Measurements from ENCODE around the gene EIF4G3.
"Not testable (repeated sequence)": the region's sequence is repeated elsewhere in the genome, so short reads cannot be mapped to it uniquely, and the experiment has no call there.

Gene EIF4G3

DNA sequence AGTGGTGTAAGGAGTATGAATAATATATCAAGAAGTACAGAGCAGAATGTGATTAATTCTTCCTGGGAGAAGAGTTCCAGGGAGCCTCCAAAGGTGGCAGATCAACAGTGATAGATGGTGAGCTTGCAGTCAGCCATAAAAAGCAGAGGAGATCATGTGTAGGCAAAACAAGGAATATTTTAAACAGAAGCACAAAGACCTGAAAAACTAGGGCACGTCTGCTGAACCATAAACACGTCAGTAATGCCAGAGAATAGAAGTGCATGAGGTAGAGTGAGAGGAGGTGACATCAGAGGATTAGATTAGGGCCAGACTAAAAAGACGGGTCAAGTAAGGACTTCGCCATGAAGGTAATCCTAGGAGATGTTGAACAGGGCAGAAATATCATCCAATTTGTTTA, 151.8 kb downstream of the EIF4G3 start:
- DNase-seq: no peak

DNA sequence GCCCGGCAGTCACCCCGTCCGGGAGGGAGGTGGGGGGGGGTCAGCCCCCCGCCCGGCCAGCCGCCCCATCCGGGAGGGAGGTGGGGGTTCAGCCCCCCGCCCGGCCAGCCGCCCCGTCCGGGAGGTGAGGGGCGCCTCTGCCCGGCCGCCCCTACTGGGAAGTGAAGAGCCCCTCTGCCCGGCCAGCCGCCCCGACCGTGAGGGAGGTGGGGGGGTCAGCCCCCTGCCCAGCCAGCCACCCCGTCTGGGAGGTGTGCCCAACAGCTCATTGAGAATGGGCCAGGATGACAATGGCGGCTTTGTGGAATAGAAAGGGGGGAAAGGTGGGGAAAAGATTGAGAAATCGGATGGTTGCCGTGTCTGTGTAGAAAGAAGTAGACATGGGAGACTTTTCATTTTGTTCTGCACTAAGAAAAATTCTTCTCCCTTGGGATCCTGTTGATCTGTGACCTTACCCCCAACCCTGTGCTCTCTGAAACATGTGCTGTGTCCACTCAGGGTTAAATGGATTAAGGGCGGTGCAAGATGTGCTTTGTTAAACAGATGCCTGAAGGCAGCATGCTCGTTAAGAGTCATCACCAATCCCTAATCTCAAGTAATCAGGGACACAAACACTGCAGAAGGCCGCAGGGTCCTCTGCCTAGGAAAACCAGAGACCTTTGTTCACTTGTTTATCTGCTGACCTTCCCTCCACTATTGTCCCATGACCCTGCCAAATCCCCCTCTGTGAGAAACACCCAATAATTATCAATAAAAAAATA, 152.4 kb downstream of the EIF4G3 start:
- not testable (repeated sequence) for DNase-seq

DNA sequence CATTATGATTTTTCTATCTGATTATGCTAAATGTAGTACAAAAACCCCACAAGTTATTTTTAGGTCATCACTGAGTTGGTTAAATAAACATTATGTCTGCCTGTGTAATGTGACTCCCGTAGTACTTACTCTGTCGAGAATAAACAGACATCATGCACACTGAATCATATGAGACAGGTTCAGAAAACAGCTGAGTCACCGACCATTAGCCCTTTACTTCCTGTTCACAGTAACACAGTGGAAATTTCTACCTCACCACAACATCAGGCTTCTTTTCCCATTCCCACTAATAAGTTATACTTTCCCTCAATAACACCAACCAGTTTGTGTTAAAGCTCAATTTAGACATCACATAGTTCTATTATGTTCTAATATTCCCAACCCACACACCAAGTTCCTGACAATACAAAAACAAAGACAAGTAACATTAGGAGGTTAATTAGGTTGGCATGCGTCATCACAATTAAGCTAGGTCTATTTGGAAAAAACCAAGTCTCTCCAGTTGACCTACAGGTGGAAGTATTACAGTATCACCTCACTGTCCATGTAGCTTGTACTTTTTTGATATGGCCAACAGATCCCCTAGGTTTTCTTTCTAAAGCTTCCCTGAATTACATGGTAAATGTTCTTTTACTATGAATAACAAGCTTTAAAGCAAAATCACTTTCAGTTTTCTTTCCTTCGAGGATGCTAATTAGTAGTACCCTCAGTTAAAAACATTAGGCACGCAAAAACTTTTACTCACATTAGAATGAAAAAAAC, 154.2 kb downstream of the EIF4G3 start:
- no peak for DNase-seq

DNA sequence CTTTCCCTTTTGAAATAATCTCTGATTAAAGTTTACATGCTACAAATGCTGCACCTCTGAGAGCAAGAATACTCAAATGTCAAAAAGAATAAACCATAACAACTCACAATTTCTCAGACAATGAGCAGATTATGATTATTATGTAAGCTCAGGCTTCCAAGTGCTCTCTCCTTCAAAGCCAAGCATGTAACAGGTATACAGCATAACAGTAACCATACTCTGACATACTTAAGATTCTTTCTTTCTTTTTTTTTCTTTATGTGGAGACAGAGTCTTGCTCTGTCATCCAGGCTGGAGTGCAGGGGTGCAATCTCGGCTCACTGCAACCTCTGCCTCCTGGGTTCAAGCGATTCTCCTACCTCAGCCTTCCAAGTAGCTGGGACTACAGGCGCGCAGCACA, 155.4 kb downstream of the EIF4G3 start:
- DNase-seq: no peak

DNA sequence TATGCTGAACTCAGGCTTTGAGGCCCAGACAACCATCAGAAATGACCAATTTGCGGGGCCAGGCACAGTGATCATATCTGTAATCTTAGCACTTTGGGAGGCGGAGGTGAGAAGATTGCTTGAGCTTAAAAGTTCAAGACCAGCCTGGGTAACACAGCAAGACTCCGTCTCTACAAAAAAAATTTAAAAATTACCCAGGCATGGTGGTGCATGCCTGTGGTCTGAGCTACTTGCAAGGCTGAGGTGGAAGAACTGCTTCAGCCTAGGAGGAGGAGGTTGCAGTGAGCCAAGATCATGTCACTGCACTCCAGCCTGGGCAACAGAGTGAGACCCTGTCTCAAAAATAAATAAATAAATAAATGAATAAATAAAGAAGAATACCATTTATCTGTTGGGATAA, 156.5 kb downstream of the EIF4G3 start:
- DNase-seq: no peak

DNA sequence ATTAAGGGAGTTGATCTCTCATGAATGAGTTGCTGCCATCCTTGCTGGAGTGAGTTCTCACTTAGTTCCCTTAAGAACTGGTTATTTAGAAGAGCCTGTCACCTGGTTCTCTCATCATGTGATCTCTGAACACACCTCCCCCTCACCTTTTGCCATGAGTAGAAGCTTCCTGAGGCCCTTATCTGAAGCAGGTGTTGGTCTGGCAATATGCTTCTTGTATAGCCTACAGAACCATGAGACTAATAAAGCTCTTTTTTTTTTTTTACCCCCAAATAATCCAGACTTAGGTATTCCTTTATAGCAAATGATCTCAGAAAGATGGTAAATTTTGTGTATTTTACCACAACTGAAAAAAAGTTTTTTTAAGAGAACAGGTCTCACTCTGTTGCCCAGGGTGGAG, 158.0 kb downstream of the EIF4G3 start:
- DNase-seq: no peak

DNA sequence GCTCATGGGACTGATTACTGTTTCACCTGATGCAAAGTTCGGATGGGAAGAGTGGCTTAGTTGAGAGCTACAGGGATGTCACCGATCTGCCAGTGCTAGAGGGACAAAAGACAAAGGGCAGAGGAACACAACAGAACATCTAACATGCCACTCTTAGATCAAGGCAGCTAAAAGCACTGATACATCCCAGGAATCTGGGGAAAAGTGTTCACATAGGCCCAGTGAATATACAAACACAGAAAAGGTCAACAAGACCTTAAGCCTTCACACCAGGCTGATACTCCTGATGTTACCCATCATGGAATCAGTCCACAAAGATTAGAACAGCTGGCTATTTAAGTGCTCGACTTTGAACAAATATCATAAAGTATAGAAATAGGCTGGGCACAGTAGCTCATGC, 163.2 kb downstream of the EIF4G3 start:
- no peak for DNase-seq

DNA sequence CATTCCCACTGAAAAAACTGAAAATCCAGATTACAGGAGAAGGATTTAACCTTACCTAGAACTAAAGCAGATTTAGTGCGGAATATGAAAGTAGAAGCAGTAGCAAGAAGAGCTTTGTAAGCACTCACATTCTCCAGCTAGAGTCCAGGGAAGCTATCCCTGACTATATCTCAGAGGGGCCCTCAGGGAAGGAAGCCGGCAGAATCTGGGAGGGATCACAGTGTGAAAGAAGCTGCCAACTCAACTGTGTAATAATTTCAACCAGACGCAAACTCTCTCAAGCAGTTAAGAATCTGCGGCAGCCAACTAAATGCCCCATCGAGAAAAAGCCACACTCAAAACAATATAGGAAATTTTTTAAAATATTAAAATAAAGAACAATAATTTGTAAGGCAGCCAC, 163.8 kb downstream of the EIF4G3 start:
- DNase-seq: no peak

DNA sequence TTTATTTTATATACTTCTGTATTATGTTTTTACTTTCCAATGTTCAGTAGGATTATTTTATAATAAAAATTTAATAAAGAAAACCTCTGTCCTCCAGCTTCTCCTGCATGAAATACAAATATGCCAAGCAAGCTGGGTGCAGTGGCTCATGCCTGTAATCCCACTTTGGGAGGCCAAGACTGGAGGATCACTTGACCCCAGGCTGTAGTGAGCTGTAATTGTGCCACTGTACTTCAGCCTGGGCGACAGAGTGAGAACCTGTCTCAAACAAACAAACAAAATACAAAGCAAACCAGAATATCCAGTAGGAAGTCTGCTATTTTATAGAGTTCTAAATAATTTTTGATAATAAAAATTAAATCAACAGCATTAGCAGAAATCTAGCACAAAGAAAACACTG, 168.8 kb downstream of the EIF4G3 start:
- no peak for DNase-seq

DNA sequence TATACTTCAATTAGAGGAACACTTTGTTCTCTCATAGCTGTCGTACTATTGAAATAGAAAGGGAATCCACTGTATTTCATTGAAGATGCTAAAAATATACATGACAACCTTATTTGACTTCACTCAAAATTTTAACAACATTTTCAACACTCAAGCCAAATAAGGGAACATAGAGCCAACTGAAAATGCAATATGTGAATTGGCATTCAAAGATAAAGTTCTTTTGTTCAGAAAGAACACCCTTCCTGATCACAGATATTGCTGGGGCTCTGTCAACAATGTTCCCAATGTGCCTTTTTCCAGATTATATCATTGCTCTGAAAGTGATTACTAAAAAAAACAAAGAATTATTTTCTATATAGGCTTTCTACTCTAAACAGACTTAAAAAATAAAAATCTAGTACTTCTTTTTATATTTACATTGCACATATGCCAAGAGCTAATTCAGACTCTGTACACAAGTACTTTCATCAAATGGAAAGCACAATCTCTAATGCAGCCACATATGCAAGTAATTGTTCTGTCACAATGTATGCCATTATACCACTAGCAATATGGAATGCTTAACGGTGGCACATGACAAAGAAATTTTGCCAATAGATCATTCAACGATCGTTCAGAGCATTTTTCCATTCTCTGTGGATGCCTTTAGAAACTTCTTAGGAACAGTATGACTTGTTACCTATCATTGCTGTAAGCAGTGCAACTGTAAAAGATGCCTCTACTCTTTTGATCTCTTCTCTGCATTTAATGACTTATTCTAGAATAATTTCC, 171.0 kb downstream of the EIF4G3 start:
- DNase-seq: no peak

DNA sequence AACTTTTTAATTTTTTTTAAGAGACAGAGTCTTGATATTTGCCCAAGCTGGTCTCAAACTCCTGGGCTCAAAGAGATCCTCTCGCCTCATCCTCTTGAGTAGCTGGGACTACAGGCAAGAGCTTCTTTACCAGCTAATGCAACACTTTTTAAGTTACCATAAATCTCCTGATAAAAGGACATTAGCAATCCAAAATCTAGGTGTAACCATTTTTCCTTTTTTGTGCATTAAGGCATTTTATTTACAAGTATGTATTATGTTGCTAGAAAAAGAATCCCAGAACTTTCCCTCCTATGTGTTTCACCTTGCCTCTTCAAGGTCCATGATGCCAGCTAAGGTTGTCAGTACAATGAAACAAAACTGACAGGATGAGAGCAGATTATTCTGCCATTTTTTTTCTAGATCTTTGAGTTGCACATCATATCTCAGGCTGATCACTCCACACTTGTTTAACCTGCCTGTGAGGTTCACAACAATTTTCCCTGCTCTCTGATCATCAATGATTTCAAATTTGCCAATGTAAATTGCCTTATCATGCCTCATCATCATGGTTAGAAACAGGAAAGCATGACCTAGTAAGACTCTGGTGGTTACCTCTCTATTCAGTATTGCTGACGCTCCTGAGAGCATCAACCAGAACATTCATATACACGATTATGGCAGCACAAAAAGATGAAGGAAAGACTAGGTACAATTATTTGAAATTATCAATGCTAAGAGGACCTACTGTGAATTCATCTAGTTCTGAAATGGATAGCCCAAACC, 173.2 kb downstream of the EIF4G3 start:
- DNase-seq: no peak

DNA sequence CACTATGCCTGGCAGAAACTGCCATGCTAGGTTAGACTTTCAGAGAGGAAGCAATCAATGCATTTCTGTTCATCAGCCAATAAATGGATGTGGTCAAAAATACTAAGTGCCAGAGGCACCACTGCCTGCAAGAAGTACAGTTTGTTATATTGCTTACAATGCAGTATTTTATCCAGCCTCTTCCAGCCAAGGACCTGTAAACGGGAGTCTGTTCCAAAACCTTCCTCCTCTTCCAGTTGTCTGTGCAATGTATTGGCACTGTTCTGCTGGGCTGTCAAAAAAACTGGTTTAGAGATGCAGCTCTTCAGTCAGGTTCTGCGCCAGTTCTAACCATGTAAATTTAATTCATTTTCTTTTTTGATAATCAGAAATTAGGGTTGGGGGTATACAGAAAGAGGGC, 175.7 kb downstream of the EIF4G3 start:
- no peak for DNase-seq

DNA sequence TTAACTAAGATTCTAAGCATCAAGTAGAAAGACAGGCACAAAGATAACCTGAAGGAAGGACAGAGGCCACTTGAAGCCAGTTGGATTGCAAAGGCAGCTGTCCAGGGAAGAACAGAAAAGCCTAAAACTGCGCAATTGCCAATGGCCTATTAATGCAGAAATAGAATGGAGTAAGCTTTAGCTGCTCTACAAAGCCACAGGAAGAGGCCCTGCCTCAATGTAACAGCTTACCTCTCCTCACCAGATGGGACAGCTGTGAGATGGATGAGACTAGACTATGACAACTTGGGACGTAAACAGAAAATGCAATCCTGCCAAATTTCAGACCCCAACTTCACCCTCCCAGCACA, 176.5 kb downstream of the EIF4G3 start:
- no peak for DNase-seq

DNA sequence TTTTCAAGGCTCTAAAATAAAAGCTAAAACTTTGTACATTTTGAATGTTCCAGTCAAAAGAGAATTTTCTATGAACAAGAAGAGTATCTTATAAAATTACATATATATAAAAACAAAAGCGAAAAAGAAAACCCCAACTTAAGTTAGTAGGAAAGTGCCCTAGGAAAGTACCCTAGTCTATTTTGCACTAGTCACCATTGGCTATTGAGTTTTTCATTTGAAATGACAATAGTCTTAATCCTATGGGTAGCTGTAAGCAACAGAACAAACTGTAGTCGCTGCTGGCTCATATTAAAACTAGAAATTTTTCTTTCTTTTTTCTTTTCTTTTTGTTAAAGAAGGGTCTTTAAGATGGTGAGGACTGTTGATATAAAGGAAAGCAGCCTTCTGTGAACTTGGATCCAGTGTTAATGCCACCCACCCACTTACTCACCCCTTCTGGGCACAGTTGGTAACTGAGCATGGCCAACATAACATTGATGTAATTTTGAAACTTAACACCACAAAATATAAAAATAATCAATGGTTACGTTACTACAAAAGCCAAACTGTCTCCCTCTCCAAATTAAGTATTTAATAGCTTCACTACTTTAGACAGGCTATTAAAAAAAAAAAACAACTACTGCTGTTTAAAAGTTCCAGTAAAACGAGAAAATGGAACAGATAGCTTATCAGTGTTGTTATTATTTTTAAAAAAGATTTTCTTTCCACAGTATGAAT, 177.0 kb downstream of the EIF4G3 start:
- DNase-seq: no peak

DNA sequence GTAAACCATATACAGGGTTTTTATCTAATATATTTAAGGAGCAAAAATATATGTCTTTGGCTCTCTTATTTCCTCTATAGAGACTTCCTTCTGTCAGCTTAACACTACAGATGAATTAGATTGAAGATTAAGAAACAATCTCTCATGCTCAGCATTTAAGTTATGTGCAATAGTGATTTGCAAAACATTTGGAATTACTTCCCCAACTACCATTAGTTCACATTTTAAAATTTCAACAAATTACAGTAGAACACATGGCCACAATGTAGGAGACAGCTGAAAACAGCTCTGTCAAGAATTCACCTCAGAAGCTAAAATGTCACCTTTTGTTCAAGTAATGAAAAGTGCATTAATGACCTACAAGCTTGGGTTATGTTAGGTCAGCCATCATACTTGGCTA, 177.9 kb downstream of the EIF4G3 start:
- DNase-seq: no peak

DNA sequence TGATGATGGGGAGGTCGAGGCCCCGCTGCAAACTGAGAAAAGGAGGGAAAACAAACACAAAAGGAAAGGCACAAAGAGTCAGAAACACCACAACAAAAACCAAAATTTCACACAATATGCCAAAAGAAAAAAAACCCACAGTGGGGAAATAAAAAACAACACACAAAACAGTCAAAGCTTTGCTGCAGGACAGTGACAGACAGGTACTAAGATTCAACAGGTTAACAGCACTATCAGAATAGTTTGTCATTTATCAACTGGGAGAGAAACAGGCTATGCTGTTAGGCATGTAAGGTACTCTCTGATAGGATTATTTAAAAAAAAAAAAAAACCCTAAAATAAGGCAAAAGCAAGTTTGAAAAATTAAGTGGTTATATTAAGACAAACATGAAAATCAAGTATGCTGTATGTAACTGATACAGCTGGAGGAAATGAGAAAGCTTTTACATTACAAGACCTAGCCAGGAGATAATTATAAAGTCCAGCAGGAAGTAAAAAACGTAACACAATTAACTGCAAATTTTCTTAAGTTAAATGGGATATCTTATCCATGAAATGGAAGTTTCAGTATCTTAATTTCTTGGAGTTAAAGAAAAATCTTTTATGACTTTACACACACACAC, 179.0 kb downstream of the EIF4G3 start:
- no peak for DNase-seq

DNA sequence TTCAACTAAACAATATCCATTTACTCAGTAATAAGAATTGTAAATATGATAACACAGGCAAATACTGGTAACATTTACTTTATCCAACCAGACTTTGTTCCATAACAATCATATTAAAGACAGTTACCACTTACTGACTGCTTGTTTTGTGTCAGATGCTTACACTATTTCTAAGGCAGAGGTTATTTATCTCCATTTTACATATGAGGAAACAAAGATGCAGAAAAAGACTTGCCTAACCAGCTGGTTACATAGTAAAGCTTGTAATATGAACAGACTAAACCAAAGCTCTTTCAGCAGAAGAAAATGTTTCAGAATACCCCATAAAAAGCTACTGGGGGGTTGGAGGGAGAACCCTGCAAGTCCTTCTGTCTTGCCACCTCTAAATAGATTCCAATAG, 180.1 kb downstream of the EIF4G3 start:
- DNase-seq: no peak

DNA sequence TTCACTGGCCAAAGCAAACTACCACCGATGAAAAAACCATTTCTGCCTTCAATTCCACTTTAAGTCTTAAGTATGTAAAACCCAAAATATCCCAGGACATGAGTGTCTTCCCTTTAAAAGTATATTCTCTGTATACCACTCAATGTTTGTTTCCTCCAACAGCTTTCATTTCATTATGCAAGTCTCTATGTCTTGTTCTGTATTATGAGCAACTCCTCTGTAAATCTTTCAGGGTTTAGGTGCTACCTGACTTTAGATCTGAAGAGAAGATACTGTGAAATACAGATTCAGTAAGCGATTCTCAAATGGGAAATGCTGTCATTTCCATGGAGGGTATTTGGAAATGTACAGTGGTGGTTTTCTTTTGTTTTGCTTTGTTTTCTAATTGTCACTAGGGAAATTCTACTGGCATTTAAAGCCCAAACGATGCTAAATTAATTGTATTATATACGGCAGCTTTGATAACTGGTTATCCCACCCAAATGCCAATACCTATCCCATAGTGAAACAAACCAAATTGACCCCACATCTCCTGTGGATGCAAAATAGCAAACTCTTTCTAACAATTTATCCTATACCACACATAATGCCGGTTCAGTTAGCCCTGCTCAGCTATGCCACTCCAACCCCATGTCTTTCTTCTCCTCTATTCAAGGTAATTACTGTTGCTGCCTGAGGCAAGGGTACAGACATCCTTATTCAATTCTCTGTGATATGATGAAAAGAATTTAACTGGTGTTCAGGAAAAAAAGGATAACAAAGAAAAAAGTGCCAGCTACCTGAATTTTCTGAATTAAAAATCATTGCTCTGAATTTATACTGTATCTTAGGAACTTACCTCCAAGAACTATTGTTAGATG, 182.8 kb downstream of the EIF4G3 start:
- DNase-seq: no peak

DNA sequence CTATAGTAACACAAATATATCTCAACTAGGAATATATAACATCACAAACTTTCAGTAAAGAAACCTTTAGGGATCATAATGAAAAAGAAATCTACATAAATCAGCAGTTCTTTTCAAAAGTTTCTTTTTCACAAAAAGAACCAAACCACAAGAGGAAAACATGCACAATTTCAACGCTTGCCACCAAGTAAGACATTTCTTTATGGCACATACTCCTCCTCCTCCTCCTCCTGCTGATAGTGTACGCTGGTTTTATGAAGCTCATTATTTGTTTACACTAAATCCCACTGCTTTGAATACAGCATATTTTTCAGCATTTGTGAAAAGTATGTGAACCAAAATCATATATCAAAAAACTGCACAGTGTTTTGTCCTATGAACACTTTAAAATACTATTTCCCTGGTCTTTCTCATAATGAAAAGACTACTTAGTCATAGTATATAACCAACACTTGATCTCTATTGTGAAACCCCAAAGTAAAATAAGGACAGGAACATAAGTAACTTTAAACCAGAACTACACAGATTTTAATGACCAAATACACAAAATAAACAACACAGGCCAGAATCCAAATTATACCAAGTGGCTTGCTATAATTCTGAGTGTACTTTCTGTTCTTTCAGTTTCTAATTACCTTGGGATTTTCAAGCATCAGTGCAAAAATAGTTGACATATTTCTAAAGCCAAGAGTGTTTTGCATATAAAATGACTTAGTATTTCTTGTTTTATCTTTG, 184.2 kb downstream of the EIF4G3 start:
- DNase-seq: no peak

DNA sequence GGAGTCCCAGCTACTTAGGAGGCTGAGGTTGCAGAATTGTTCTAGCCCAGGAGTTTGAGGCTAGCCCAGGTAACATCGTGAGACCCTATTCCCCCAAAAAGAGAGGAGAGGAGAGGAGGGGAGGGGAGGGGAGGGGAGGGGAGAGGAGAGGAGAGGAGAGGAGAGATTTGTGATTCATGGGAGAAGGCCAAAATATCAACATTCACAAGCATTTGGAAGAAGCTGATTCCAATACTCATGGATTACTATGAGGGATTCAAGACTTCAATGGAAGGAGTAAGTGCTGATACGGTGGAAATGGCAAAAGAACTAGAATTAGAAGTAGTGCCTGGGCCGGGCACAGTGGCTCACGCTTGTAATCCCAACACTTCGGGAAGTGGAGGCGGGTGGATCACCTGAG, 187.8 kb downstream of the EIF4G3 start:
- DNase-seq: no peak
